ENCODE results near the gene MAP4K2. TPM values are rescaled to one million over a fixed set of nuclear protein-coding genes. Genes with fewer than 3 reads are reported as not detected.

The MAP4K2 gene
- total RNA-seq, 1 experiment from 2014 or later = 16.8 TPM

DNA sequence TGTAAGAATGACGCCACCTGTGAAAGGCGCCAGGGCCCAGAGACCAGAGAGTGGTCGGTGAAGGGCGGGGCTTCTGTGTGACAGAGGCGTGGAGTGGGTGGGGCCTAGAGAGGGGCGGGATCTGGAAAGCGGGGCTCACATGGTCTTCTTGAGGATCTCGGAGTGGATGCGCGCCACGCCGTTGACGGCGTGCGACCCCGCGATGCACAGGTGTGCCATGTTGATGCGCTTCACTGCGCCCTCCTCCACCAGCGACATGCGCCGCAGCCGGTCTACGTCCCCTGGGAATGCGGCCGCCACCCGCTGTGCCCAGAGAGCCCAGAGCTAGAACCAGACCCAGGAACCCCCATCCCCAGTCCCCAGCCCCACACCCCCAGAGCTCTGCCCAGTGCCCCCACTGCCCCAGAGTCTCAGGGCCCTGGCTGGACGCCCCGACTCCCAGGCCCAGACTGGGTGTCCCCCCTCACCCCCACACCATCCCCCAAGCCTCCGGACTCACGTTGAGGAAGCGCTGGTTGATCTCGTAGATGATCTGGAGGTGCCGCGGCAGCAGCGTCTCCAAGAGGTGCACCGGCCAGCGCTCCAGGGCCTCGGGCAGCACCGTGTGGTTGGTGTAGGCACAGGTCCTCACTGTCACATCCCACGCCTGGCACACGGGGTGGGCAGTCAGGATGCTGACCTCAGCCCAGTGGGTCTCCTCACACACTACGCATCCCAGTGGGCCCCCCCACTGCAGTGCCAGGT lies 49.5 kb downstream of the MAP4K2 start:
- intact Hi-C loops (cut with micrococcal nuclease; ENCODE audit: unreplicated experiment) = no loop called here
- TF ChIP-seq, protein P1, sequence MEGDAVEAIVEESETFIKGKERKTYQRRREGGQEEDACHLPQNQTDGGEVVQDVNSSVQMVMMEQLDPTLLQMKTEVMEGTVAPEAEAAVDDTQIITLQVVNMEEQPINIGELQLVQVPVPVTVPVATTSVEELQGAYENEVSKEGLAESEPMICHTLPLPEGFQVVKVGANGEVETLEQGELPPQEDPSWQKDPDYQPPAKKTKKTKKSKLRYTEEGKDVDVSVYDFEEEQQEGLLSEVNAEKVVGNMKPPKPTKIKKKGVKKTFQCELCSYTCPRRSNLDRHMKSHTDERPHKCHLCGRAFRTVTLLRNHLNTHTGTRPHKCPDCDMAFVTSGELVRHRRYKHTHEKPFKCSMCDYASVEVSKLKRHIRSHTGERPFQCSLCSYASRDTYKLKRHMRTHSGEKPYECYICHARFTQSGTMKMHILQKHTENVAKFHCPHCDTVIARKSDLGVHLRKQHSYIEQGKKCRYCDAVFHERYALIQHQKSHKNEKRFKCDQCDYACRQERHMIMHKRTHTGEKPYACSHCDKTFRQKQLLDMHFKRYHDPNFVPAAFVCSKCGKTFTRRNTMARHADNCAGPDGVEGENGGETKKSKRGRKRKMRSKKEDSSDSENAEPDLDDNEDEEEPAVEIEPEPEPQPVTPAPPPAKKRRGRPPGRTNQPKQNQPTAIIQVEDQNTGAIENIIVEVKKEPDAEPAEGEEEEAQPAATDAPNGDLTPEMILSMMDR (IDR thresholded peaks at IDR 0.05; ENCODE audit: insufficient read depth in 1 of 2, low read depth in 1 of 2, low read length in 1 of 2, severe bottlenecking in 1 of 2, unreplicated experiment in 1 of 2) = no peak
- H3K27me3 ChIP-seq (replicated peaks; ENCODE audit: control insufficient read depth, insufficient read depth, low read length) = no peaks in the 10 kb centered on the region
- peak in 1 of 2 experiments; percentile 41 for DNase-seq
- H3K4me1 Mint-ChIP-seq (ENCODE audit: low read depth, unreplicated experiment) = no peaks in the 10 kb centered on the region
- H3K27me3 Mint-ChIP-seq (ENCODE audit: insufficient read depth, unreplicated experiment) = no peaks in the 10 kb centered on the region
- H3K27ac Mint-ChIP-seq (ENCODE audit: unreplicated experiment) = no peak overlapping the region
- no peaks in the 10 kb centered on the region for H3K9me3 Mint-ChIP-seq (ENCODE audit: unreplicated experiment)
- H3K9me3 ChIP-seq = no peaks in the 10 kb centered on the region
- CTCF ChIA-PET = no interaction called here
- BruUV-seq (replicated peaks) = no TSS peak
- H3K4me3 ChIP-seq (ENCODE audit: low read depth, low read length) = no peak overlapping the region
- no peak overlapping the region for H3K4me3 Mint-ChIP-seq (ENCODE audit: unreplicated experiment)
- POLR2A ChIA-PET = no interaction called here
- no peaks in the 10 kb centered on the region for H3K4me1 ChIP-seq
- H3K36me3 ChIP-seq (ENCODE audit: control insufficient read depth, insufficient read depth, low read length) = no peaks in the 10 kb centered on the region
- peaks cover 4% of the 10 kb centered on the region for H3K36me3 Mint-ChIP-seq (ENCODE audit: insufficient read depth, unreplicated experiment)

DNA sequence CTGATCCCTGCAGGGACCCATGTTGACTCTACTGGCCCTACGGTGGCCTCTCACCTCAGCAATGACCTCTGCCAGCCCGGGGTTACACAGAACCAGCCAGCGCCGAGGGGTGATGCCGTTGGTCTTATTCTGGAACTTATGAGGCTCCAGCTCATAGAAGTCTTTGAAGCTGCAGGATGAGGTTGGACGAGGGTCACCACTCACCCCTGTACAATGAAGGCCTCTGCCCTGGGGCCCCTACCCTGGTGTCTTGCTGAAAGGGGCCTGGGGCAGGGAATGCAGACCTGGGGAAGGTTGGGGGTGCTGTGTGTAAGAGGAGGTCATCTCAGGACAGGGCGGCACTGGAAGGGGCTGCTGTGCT lies 50.0 kb downstream of the MAP4K2 start:
- H3K27ac Mint-ChIP-seq (ENCODE audit: unreplicated experiment) = peak overlapping the region; percentile 35
- H3K4me3 ChIP-seq (ENCODE audit: low read depth, low read length) = no peak overlapping the region
- no peaks in the 10 kb centered on the region for H3K36me3 ChIP-seq (ENCODE audit: control insufficient read depth, insufficient read depth, low read length)
- H3K4me1 Mint-ChIP-seq (ENCODE audit: low read depth, unreplicated experiment) = no peaks in the 10 kb centered on the region
- DNase-seq = no peak
- POLR2A ChIA-PET = no interaction called here
- no peaks in the 10 kb centered on the region for H3K9me3 ChIP-seq
- intact Hi-C loops (cut with micrococcal nuclease; ENCODE audit: unreplicated experiment) = no loop called here
- no peak overlapping the region for H3K4me3 Mint-ChIP-seq (ENCODE audit: unreplicated experiment)
- BruUV-seq (replicated peaks) = no TSS peak
- no peaks in the 10 kb centered on the region for H3K4me1 ChIP-seq
- CTCF ChIA-PET = no interaction called here
- TF ChIP-seq, protein P1 (IDR thresholded peaks at IDR 0.05; ENCODE audit: insufficient read depth in 1 of 2, low read depth in 1 of 2, low read length in 1 of 2, severe bottlenecking in 1 of 2, unreplicated experiment in 1 of 2) = no peak
- H3K36me3 Mint-ChIP-seq (ENCODE audit: insufficient read depth, unreplicated experiment) = peaks cover 2% of the 10 kb centered on the region
- H3K27me3 Mint-ChIP-seq (ENCODE audit: insufficient read depth, unreplicated experiment) = no peaks in the 10 kb centered on the region
- H3K9me3 Mint-ChIP-seq (ENCODE audit: unreplicated experiment) = no peaks in the 10 kb centered on the region
- H3K27me3 ChIP-seq (replicated peaks; ENCODE audit: control insufficient read depth, insufficient read depth, low read length) = no peaks in the 10 kb centered on the region

DNA sequence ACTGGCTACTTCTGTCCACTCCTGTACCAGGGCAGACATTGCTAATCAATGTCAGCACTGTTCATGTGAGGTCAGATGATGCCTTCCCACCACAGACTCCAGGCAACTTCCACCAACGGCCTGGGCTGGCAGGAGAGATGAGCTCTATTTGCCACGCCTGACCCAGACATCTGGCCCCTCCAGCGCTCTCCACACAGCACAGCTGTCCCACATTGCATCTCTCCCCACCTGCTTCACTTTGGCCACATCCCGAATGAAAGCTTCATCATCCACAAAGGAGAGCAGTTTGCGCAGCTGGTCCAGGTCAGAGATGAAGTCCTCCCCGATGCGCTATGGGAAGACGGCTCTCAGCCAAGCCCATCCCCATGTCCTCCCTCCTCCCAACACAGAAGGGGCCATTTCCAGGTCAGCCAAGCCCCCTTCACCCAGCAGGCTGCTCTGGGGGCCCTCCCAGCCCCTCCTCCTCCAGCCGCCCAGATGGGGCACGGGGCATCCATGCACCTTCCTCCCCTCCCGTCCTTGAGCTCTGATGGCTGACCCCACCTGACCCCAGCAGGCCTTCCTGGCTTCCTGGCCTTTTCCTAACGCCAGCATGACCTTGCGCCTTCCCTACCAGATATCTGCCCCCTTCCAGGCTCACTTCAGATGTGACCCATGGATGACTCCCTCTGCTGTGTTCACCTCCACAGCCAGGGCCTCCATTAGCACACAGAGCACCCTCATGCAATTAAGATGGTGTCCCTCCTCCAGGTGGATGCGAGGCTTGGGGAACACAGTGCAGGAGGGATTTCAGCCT lies 50.6 kb downstream of the MAP4K2 start:
- no peak overlapping the region for H3K4me3 ChIP-seq (ENCODE audit: low read depth, low read length)
- peaks cover 6% of the 10 kb centered on the region for H3K36me3 Mint-ChIP-seq (ENCODE audit: insufficient read depth, unreplicated experiment)
- H3K4me1 Mint-ChIP-seq (ENCODE audit: low read depth, unreplicated experiment) = no peaks in the 10 kb centered on the region
- peak overlapping the region; percentile 35 for H3K27ac Mint-ChIP-seq (ENCODE audit: unreplicated experiment)
- DNase-seq = no peak
- no peak overlapping the region for H3K4me3 Mint-ChIP-seq (ENCODE audit: unreplicated experiment)
- no peaks in the 10 kb centered on the region for H3K36me3 ChIP-seq (ENCODE audit: control insufficient read depth, insufficient read depth, low read length)
- no peaks in the 10 kb centered on the region for H3K4me1 ChIP-seq
- no peaks in the 10 kb centered on the region for H3K27me3 ChIP-seq (replicated peaks; ENCODE audit: control insufficient read depth, insufficient read depth, low read length)
- POLR2A ChIA-PET = interaction anchor here (0.9 kb wide), 1 partner anchor 26 kb away, joined by 7 read pairs; the partner anchor contains the start of gene SF1
- intact Hi-C loops (cut with micrococcal nuclease; ENCODE audit: unreplicated experiment) = no loop called here
- no peaks in the 10 kb centered on the region for H3K9me3 Mint-ChIP-seq (ENCODE audit: unreplicated experiment)
- no TSS peak for BruUV-seq (replicated peaks)
- CTCF ChIA-PET = interaction anchor here (1.0 kb wide), 1 partner anchor 78 kb away, joined by 4 read pairs; no protein-coding TSS in a partner anchor
- no peaks in the 10 kb centered on the region for H3K9me3 ChIP-seq
- no peaks in the 10 kb centered on the region for H3K27me3 Mint-ChIP-seq (ENCODE audit: insufficient read depth, unreplicated experiment)
- TF ChIP-seq, protein P1 (IDR thresholded peaks at IDR 0.05; ENCODE audit: insufficient read depth in 1 of 2, low read depth in 1 of 2, low read length in 1 of 2, severe bottlenecking in 1 of 2, unreplicated experiment in 1 of 2) = no peak
